Bronchus fibroblast of lung (primary cell): Measurements from ENCODE around the gene RNU6-7. TPM values are rescaled to one million over a fixed set of nuclear protein-coding genes. Genes with fewer than 3 reads are reported as not detected.

Source experiments
- total RNA-seq: library from RNA; depleted of rRNA; stranded (reverse); fragments of >200 nt; gene quantifications from 2 replicates; pipeline ENCODE4 v1.2.3, GENCODE V29; 2015

Gene RNU6-7
- total RNA-seq: not detected in 2 replicates

DNA sequence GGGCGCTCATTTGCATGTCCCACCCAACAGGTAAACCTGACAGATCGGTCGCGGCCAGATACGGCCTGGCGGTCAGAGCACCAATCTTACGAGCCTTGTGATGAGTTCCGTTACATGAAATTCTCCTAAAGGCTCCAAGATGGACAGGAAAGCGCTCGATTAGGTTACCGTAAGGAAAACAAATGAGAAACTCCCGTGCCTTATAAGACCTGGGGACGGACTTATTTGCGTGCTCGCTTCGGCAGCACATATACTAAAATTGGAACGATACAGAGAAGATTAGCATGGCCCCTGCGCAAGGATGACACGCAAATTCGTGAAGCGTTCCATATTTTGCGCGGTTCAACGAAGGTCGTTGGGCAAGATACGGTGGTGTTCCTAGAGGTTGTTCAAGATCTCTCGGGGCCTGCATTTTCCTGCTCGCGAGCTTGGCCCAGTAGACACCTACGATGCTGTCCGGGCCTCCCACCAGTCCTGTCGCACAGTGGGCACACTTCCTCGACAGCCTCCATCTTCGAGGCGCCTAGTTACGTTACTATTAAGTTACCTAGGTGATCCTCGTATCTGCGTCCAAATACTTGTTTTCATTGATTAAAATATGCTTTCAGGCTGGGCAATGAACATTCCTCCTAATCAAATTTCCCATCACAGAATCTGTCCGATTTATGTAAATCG is at the start of gene RNU6-7:
Gene RNU6-7 (plus strand): TSS at position 230 of the 675 bp plus-strand sequence.

DNA sequence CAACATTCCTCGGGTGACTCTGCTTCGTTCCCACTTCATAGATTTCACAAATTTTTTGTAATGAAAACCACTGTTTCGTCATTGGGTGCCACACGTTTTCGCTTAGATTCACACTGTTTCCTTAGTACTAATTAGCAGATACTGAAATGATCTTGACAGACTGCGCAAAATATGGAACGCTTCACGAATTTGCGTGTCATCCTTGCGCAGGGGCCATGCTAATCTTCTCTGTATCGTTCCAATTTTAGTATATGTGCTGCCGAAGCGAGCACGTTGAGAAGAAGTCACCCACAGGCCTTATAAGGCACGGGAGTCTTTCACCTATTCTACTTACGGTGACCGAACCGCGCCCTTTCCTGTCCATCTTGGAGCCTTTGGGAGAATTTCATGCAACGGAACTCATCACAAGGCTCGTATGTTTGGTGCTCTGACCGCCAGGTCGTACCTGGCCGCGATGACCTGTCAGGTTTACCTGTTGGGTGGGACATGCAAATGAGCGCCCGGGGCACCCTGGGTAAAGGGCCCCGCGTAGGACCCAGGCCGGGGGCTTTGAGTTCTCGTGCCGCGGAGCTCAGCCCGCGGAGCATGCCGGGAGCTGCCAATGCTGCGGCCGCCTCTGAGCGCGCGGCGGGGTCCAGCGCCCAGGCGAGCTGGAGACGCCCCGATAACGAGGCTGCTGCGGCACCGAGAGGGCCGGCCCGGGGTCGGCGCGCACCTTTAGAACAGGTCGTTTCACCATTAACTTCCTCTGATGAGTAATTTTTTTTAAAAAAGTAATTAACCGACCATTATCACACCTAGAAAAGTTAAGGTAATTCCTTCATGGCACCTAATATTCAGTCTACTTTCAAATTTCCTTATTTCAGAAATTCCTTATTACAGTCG is 1.4 kb downstream of the RNU6-7 start, which contains the start of gene RNU6-8:
Gene RNU6-8 (minus strand): TSS at position 272 of the 885 bp plus-strand sequence.

Other genes with a start within 250 kb of the RNU6-7 start
- gene ARHGAP5, start 124.7 kb upstream of the RNU6-7 start, total RNA-seq: 14.4 and 24.7 TPM in 2 replicates
- not detected in 2 replicates for gene RNU6-8, start 1.2 kb downstream of the RNU6-7 start, total RNA-seq
- 0.15 and 0.17 TPM in 2 replicates for gene AKAP6, start 127.3 kb downstream of the RNU6-7 start, total RNA-seq